SK-N-SH (cell line): ENCODE data around the gene EPHB2. TPM values are rescaled to one million over a fixed set of nuclear protein-coding genes. Genes with fewer than 3 reads are reported as not detected.

Experiments used
- CTCF ChIA-PET: fragments of 300-600, 350-600 bp; formaldehyde crosslinking; extraction: SDS; loops from one replicate; lab custom pipeline; 2021; lab: Yijun Ruan, JAX
- POLR2A ChIA-PET: fragments of 350-600 bp; sonication (Branson Sonifier 250); formaldehyde crosslinking; extraction: SDS; loops from one replicate; lab custom pipeline; 2020; ENCODE audit warnings: antibody characterized with exemption, inconsistent platforms; lab: Yijun Ruan, JAX
- DNase-seq: peaks from one replicate; pipeline ENCODE4 v3.0.0; 2012
- H2AFZ ChIP-seq: fragments of 200-600 bp; sonication (generic); 2 replicates; pipeline ENCODE4 v1.8.1; 2016; ENCODE audit warnings: antibody characterized with exemption, mild to moderate bottlenecking, low read depth
- H3F3A ChIP-seq: fragments of 200-600 bp; sonication (generic); replicated peaks from 2 replicates; pipeline ENCODE3; 2016; ENCODE audit warnings: antibody characterized with exemption, mild to moderate bottlenecking; ENCODE audit not compliant: insufficient read depth
- H3K27ac ChIP-seq, 2 experiments: fragments of 200-500 bp in 1 of 2; fragments of 200-600 bp in 1 of 2; sonication (Bioruptor generic) in 1 of 2; sonication (generic), shearing (Covaris generic) in 1 of 2; 2 replicates each; pipeline versions ENCODE4 v1.5.1 to v1.6.1; 2014 to 2016; ENCODE audit warnings: low read depth in 2 of 2, inconsistent platforms in 1 of 2, low read length in 1 of 2, mild to moderate bottlenecking in 1 of 2, mixed read lengths in 1 of 2
- H3K27me3 ChIP-seq: fragments of 200-600 bp; sonication (generic), shearing (Covaris generic); 2 replicates; pipeline ENCODE4 v1.6.1; 2016; ENCODE audit warnings: mixed run types; ENCODE audit not compliant: insufficient read depth
- H3K36me3 ChIP-seq, 2 experiments: fragments of 200-500 bp in 1 of 2; fragments of 200-600 bp in 1 of 2; sonication (Bioruptor generic) in 1 of 2; sonication (generic) in 1 of 2; replicated peaks in 1 of 2; 2 replicates each; pipeline versions ENCODE3 to v1.5.1; 2014 to 2016; ENCODE audit warnings: low read length in 1 of 2, mild to moderate bottlenecking in 1 of 2; ENCODE audit not compliant: insufficient read depth in 2 of 2, control insufficient read depth in 1 of 2
- H3K4me1 ChIP-seq, 2 experiments: fragments of 200-500 bp in 1 of 2; fragments of 200-600 bp in 1 of 2; sonication (Bioruptor generic) in 1 of 2; sonication (generic), shearing (Covaris generic) in 1 of 2; 2 replicates each; pipeline versions ENCODE4 v1.5.1 to v1.6.1; 2014 to 2016; ENCODE audit warnings: low read depth in 1 of 2, low read length in 1 of 2, mixed run types in 1 of 2; ENCODE audit not compliant: insufficient read depth in 2 of 2, control insufficient read depth in 1 of 2
- H3K4me2 ChIP-seq: fragments of 200-600 bp; sonication (generic), shearing (Covaris generic); 2 replicates; pipeline ENCODE4 v1.6.1; 2017; ENCODE audit warnings: mixed run types
- H3K4me3 ChIP-seq, 2 experiments: fragments of 200-500 bp in 1 of 2; fragments of 200-600 bp in 1 of 2; sonication (Bioruptor generic) in 1 of 2; sonication (generic), shearing (Covaris generic) in 1 of 2; 2 replicates each; pipeline versions ENCODE4 v1.5.1 to v1.8.1; 2014 to 2016; ENCODE audit warnings: low read depth in 2 of 2, inconsistent platforms in 1 of 2, low read length in 1 of 2, mild to moderate bottlenecking in 1 of 2, mixed read lengths in 1 of 2, moderate library complexity in 1 of 2
- H3K79me2 ChIP-seq: fragments of 200-600 bp; sonication (generic); 2 replicates; pipeline ENCODE4 v1.8.1; 2017; ENCODE audit warnings: mild to moderate bottlenecking; ENCODE audit not compliant: insufficient read depth
- H3K9ac ChIP-seq: fragments of 200-600 bp; sonication (generic); 2 replicates; pipeline ENCODE4 v1.6.1; 2017; ENCODE audit warnings: mixed run types
- H3K9me2 ChIP-seq: fragments of 200-600 bp; sonication (generic); 2 replicates; pipeline ENCODE4 v1.6.1; 2017; ENCODE audit warnings: mixed run types
- H3K9me3 ChIP-seq: fragments of 200-600 bp; sonication (generic); 2 replicates; pipeline ENCODE4 v1.6.1; 2017; ENCODE audit warnings: mixed run types, mild to moderate bottlenecking, moderate library complexity
- H4K20me1 ChIP-seq: fragments of 200-600 bp; sonication (generic); 2 replicates; pipeline ENCODE4 v1.6.1; 2017; ENCODE audit warnings: mild to moderate bottlenecking, mixed run types; ENCODE audit not compliant: insufficient read depth
- FOSL2 ChIP-seq: IDR thresholded peaks from 2 replicates; pipeline ENCODE4 v1.4.0; 2012; ENCODE audit warnings: low read depth, mild to moderate bottlenecking, moderate library complexity, borderline replicate concordance
- GABPA ChIP-seq: IDR thresholded peaks from 2 replicates; pipeline ENCODE4 v1.4.0; 2012; ENCODE audit warnings: low read depth, mild to moderate bottlenecking
- IRF3 ChIP-seq: fragments of 150-350 bp; IDR thresholded peaks from 2 replicates; pipeline ENCODE4 v1.6.1; 2016; ENCODE audit warnings: mild to moderate bottlenecking, low read depth, low read length
- MXI1 ChIP-seq: IDR thresholded peaks from 2 replicates; pipeline ENCODE4 v1.6.1; 2012; ENCODE audit warnings: mild to moderate bottlenecking, low read depth, low read length, improper control_type of control experiment
- NFIC ChIP-seq: IDR thresholded peaks from 2 replicates; pipeline ENCODE4 v1.4.0; 2012; ENCODE audit warnings: borderline replicate concordance
- POLR2AphosphoS5 ChIP-seq: IDR thresholded peaks from 2 replicates; pipeline ENCODE4 v1.6.1; 2012; ENCODE audit warnings: low read depth, low read length
- RAD21 ChIP-seq: IDR thresholded peaks from 2 replicates; pipeline ENCODE4 v1.6.1; 2012; ENCODE audit warnings: mild to moderate bottlenecking, low read length
- RCOR1 ChIP-seq: fragments of 150-350 bp; IDR thresholded peaks from 2 replicates; pipeline ENCODE4 v1.6.1; 2017; ENCODE audit warnings: antibody characterized with exemption, low read length
- TCF12 ChIP-seq: IDR thresholded peaks from 2 replicates; pipeline ENCODE4 v1.4.0; 2012
- WGBS: methylation state at CpG from one replicate; pipeline ENCODE4 v1.1.6; 2017; ENCODE audit warnings: low lambda C conversion rate; 5-methylcytosine and 5-hydroxymethylcytosine counted together
- polyA plus RNA-seq, 3 experiments: library from polyadenylated mRNA; depleted of rRNA; stranded (reverse); fragments of >200 nt; gene quantifications; 2 replicates each; pipeline ENCODE4 v1.2.3, GENCODE V29; 2012
- TF ChIP-seq, protein P1 (sequence below): IDR thresholded peaks from 2 replicates; pipeline ENCODE4 v1.4.0; 2012; ENCODE audit warnings: low read depth, borderline replicate concordance
- TF ChIP-seq, protein P2 (sequence below): fragments of 200-600 bp; sonication (generic); IDR thresholded peaks from 2 replicates; pipeline ENCODE4 v1.6.1; 2017; ENCODE audit warnings: antibody characterized with exemption, mild to moderate bottlenecking, moderate library complexity

EPHB2 gene
- polyA plus RNA-seq, 1 of the 3 experiments (the other 2 are of a cell fraction): 25.2 TPM

DNA sequence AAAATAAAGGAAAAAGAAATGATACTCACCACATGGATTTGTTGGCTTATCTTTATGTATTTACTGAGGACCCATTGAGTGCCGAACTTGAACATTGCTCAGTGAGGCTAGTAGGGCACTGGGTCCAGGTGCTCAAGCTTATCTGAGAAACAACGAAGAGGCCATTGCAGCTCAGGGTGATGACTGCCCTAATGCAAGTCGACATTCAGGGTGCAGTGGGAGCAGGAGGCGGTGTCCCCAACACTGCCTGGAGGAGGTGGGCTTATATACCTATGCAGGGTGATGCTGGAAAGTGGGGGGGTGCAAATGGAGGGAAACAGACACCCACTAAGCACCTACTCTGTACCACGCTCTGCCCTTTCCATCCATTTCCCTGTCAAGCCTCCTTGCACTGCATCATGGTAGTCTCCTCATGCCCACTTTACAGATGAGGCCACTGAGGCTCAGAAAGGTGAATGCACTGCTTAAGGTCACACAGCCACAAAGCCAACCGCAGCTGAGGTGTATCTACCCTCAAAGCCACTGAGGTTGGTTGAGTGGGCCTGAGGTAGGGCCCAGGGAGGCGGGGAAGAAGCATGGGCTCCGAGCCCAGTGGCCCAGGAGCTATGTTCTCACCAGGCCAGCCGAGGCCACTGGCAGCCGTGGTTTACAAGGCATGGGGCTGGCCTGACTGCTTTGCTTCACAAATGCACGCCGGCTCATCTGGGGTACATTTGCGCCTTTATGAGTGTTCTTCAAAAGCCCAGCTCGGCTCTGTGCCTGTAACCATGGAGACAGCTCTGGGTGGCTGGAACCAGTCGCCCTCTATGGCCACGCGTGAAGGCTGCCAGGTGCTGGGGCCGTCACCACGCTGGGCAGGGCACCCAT lies 103.8 kb downstream of the EPHB2 start:
- Histone ChIP-seq H4K20me1 (no peaks in the 10 kb centered on the region), H3K27ac (peak overlapping the region in 1 of 2 experiments; percentile 35; a peak in 1 of 4 replicates)
- TF ChIP-seq GABPA (no peak), POLR2AphosphoS5 (no peak), RAD21 (peak; percentile 4; the same call in 1 of the 2 replicates), TCF12 (no peak), MXI1 (0 out of 2 replicates have a peak, but pooled peaks have one; percentile 38)
- TF ChIP-seq, protein P1, sequence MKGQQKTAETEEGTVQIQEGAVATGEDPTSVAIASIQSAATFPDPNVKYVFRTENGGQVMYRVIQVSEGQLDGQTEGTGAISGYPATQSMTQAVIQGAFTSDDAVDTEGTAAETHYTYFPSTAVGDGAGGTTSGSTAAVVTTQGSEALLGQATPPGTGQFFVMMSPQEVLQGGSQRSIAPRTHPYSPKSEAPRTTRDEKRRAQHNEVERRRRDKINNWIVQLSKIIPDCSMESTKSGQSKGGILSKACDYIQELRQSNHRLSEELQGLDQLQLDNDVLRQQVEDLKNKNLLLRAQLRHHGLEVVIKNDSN: no peak
- TF ChIP-seq, all 33 proteins: peak for 2
- Histone ChIP-seq H3K9me2 (no peaks in the 10 kb centered on the region), H3K36me3 (peaks cover 0 to 3% of the 10 kb centered on the region in 2 experiments), H3K4me3 (no peak overlapping the region), H3K9me3 (no peaks in the 10 kb centered on the region), H3F3A (peaks cover 5% of the 10 kb centered on the region), H3K27me3 (no peaks in the 10 kb centered on the region), H3K79me2 (peaks cover 4% of the 10 kb centered on the region; the same call in 1 of the 2 replicates), H3K9ac (no peak overlapping the region), H3K4me1 (peaks cover 5 to 60% of the 10 kb centered on the region in 2 experiments; a peak in 2 of 4 replicates), H2AFZ (no peak overlapping the region), H3K4me2 (no peak overlapping the region)
- peak; percentile 73 for DNase-seq
- 84% methylated on average over 13 of the region's 19 CpGs for WGBS
- CTCF ChIA-PET: interaction anchor here (0.6 to 1.9 kb wide), 4 partner anchors 23 to 48 kb away, joined by 3 to 4 read pairs (median 3); no protein-coding TSS in a partner anchor
- POLR2A ChIA-PET: no interaction called here

GRCh38 chr1:22815043-22815365 lies 104.4 kb downstream of the EPHB2 start:
- Histone ChIP-seq H3K79me2 (no peaks in the 10 kb centered on the region), H3K4me3 (no peak overlapping the region), H3K9me2 (no peaks in the 10 kb centered on the region), H3K4me2 (no peak overlapping the region), H3K9ac (no peak overlapping the region), H3K36me3 (no peaks in the 10 kb centered on the region), H2AFZ (no peak overlapping the region), H4K20me1 (no peaks in the 10 kb centered on the region), H3K27ac (peak overlapping the region in 1 of 2 experiments; percentile 18; a peak in 1 of 4 replicates), H3K4me1 (peaks cover 0 to 59% of the 10 kb centered on the region in 2 experiments; a peak in 1 of 4 replicates), H3K9me3 (no peaks in the 10 kb centered on the region), H3K27me3 (no peaks in the 10 kb centered on the region)
- ChIA-PET CTCF (interaction anchor here (1.0 to 1.3 kb wide), 2 partner anchors 26 to 46 kb away, joined by 3 read pairs; no protein-coding TSS in a partner anchor), POLR2A (no interaction called here)
- no peak for DNase-seq
- WGBS: 94% methylated on average over 5 of the region's 5 CpGs
- TF ChIP-seq RCOR1 (no peak), FOSL2 (no peak), IRF3 (no peak), NFIC (no peak), TCF12 (no peak)
- TF ChIP-seq, protein P2, sequence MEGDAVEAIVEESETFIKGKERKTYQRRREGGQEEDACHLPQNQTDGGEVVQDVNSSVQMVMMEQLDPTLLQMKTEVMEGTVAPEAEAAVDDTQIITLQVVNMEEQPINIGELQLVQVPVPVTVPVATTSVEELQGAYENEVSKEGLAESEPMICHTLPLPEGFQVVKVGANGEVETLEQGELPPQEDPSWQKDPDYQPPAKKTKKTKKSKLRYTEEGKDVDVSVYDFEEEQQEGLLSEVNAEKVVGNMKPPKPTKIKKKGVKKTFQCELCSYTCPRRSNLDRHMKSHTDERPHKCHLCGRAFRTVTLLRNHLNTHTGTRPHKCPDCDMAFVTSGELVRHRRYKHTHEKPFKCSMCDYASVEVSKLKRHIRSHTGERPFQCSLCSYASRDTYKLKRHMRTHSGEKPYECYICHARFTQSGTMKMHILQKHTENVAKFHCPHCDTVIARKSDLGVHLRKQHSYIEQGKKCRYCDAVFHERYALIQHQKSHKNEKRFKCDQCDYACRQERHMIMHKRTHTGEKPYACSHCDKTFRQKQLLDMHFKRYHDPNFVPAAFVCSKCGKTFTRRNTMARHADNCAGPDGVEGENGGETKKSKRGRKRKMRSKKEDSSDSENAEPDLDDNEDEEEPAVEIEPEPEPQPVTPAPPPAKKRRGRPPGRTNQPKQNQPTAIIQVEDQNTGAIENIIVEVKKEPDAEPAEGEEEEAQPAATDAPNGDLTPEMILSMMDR: no peak
- TF ChIP-seq, all 33 proteins: peak for 0
- no peaks in the 10 kb centered on the region for H3F3A ChIP-seq
